ENCODE measurements around the gene LCLAT1.

LCLAT1 gene

GRCh38 chr2:30519796-30520195 lies 72.8 kb downstream of the LCLAT1 start:
- no peak overlapping the region for H3K4me2 ChIP-seq (ENCODE audit: insufficient read depth, low read length)
- ATAC-seq (ENCODE audit: insufficient read depth, low read depth), result no peak
- no peak overlapping the region for H3K4me3 ChIP-seq (ENCODE audit: low read depth in 1 of 2, low read length in 2 of 2)
- H3K79me2 ChIP-seq (ENCODE audit: insufficient read depth, low read length), result no peaks in the 10 kb centered on the region
- no peaks in the 10 kb centered on the region for H4K20me1 ChIP-seq (ENCODE audit: insufficient read depth, low read length)
- peaks cover 15% of the 10 kb centered on the region; the same call in 1 of the 2 replicates for H3K36me3 ChIP-seq (ENCODE audit: insufficient read depth, low read length)
- H3K9ac ChIP-seq (ENCODE audit: low read depth, low read length), result no peak overlapping the region
- TF ChIP-seq EZH2 (IDR thresholded peaks at IDR 0.05; ENCODE audit: borderline replicate concordance, low read depth, low read length, severe bottlenecking) (no peak), CTCF (IDR thresholded peaks at IDR 0.05; ENCODE audit: borderline replicate concordance, extremely low read depth, low read length, poor library complexity, severe bottlenecking) (no peak)
- peaks cover 18% of the 10 kb centered on the region for H3K9me3 ChIP-seq (ENCODE audit: insufficient read depth, low read length, severe bottlenecking)
- no peak overlapping the region for H2AFZ ChIP-seq (ENCODE audit: low read depth, low read length)
- no peak overlapping the region for H3K27ac ChIP-seq (ENCODE audit: low read length)
- H3K4me1 ChIP-seq (ENCODE audit: insufficient read depth, low read length), result no peaks in the 10 kb centered on the region
- no peaks in the 10 kb centered on the region for H3K27me3 ChIP-seq (ENCODE audit: insufficient read depth, low read length, poor library complexity)
- DNase-seq, result no peak

- TF ChIP-seq EZH2 (IDR thresholded peaks at IDR 0.05; ENCODE audit: borderline replicate concordance, low read depth, low read length, severe bottlenecking) (no peak), CTCF (IDR thresholded peaks at IDR 0.05; ENCODE audit: borderline replicate concordance, extremely low read depth, low read length, poor library complexity, severe bottlenecking) (no peak)
- Histone ChIP-seq H3K27me3 (ENCODE audit: insufficient read depth, low read length, poor library complexity) (no peaks in the 10 kb centered on the region), H4K20me1 (ENCODE audit: insufficient read depth, low read length) (no peaks in the 10 kb centered on the region), H3K4me3 (ENCODE audit: low read depth in 1 of 2, low read length in 2 of 2) (no peak overlapping the region), H3K4me1 (ENCODE audit: insufficient read depth, low read length) (no peaks in the 10 kb centered on the region), H3K79me2 (ENCODE audit: insufficient read depth, low read length) (no peaks in the 10 kb centered on the region), H3K9ac (ENCODE audit: low read depth, low read length) (no peak overlapping the region), H3K27ac (ENCODE audit: low read length) (no peak overlapping the region), H3K4me2 (ENCODE audit: insufficient read depth, low read length) (no peak overlapping the region), H3K9me3 (ENCODE audit: insufficient read depth, low read length, severe bottlenecking) (peaks cover 18% of the 10 kb centered on the region), H2AFZ (ENCODE audit: low read depth, low read length) (no peak overlapping the region), H3K36me3 (ENCODE audit: insufficient read depth, low read length) (peaks cover 21% of the 10 kb centered on the region; the same call in 1 of the 2 replicates)
- no peak for DNase-seq
- ATAC-seq (ENCODE audit: insufficient read depth, low read depth), result no peak
These were observed 75.4 kb downstream of the LCLAT1 start for GRCh38 chr2:30522421-30522820.

- Histone ChIP-seq H3K27ac (ENCODE audit: low read length) (no peak overlapping the region), H2AFZ (ENCODE audit: low read depth, low read length) (no peak overlapping the region), H3K4me3 (ENCODE audit: low read depth in 1 of 2, low read length in 2 of 2) (no peak overlapping the region), H3K4me2 (ENCODE audit: insufficient read depth, low read length) (no peak overlapping the region), H3K9ac (ENCODE audit: low read depth, low read length) (no peak overlapping the region), H3K9me3 (ENCODE audit: insufficient read depth, low read length, severe bottlenecking) (no peaks in the 10 kb centered on the region), H3K36me3 (ENCODE audit: insufficient read depth, low read length) (peaks cover 8% of the 10 kb centered on the region; the same call in 1 of the 2 replicates), H3K27me3 (ENCODE audit: insufficient read depth, low read length, poor library complexity) (no peaks in the 10 kb centered on the region), H3K4me1 (ENCODE audit: insufficient read depth, low read length) (no peaks in the 10 kb centered on the region), H4K20me1 (ENCODE audit: insufficient read depth, low read length) (no peaks in the 10 kb centered on the region), H3K79me2 (ENCODE audit: insufficient read depth, low read length) (no peaks in the 10 kb centered on the region)
- ATAC-seq (ENCODE audit: insufficient read depth, low read depth) (no peak), DNase-seq (no peak)
- TF ChIP-seq EZH2 (IDR thresholded peaks at IDR 0.05; ENCODE audit: borderline replicate concordance, low read depth, low read length, severe bottlenecking) (no peak), CTCF (IDR thresholded peaks at IDR 0.05; ENCODE audit: borderline replicate concordance, extremely low read depth, low read length, poor library complexity, severe bottlenecking) (no peak)
These were observed 80.4 kb downstream of the LCLAT1 start for GRCh38 chr2:30527411-30527810.

GRCh38 chr2:30527859-30528258 lies 80.8 kb downstream of the LCLAT1 start:
- Histone ChIP-seq H3K4me1 (ENCODE audit: insufficient read depth, low read length) (no peaks in the 10 kb centered on the region), H2AFZ (ENCODE audit: low read depth, low read length) (no peak overlapping the region), H3K27ac (ENCODE audit: low read length) (no peak overlapping the region), H3K79me2 (ENCODE audit: insufficient read depth, low read length) (no peaks in the 10 kb centered on the region), H3K9me3 (ENCODE audit: insufficient read depth, low read length, severe bottlenecking) (no peaks in the 10 kb centered on the region), H3K4me3 (ENCODE audit: low read depth in 1 of 2, low read length in 2 of 2) (no peak overlapping the region), H3K9ac (ENCODE audit: low read depth, low read length) (no peak overlapping the region), H4K20me1 (ENCODE audit: insufficient read depth, low read length) (no peaks in the 10 kb centered on the region), H3K36me3 (ENCODE audit: insufficient read depth, low read length) (peaks cover 12% of the 10 kb centered on the region), H3K4me2 (ENCODE audit: insufficient read depth, low read length) (no peak overlapping the region), H3K27me3 (ENCODE audit: insufficient read depth, low read length, poor library complexity) (no peaks in the 10 kb centered on the region)
- DNase-seq (no peak), ATAC-seq (ENCODE audit: insufficient read depth, low read depth) (no peak)
- no peak for TF ChIP-seq EZH2 (IDR thresholded peaks at IDR 0.05; ENCODE audit: borderline replicate concordance, low read depth, low read length, severe bottlenecking)
- TF ChIP-seq CTCF (IDR thresholded peaks at IDR 0.05; ENCODE audit: borderline replicate concordance, extremely low read depth, low read length, poor library complexity, severe bottlenecking), result no peak

Data from DND-41 (cell line).